HG03025 (cell line): ENCODE results near the gene MTFR2.

Experiments
- ATAC-seq: cut with Tn5 transposase; IDR thresholded peaks from one replicate; pipeline ENCODE4 v1.9.1; 2021; ENCODE audit warnings: mild to moderate bottlenecking, moderate library complexity; ENCODE audit not compliant: unreplicated experiment, low FRiP score

The MTFR2 gene

GRCh38 chr6:136189104-136189503, 61.0 kb downstream of the MTFR2 start:
- ATAC-seq, result no peak

GRCh38 chr6:136188486-136188885, 61.6 kb downstream of the MTFR2 start:
- ATAC-seq, result no peak

- ATAC-seq, result no peak
Observed at GRCh38 chr6:136186363-136186762, 63.7 kb downstream of the MTFR2 start.

GRCh38 chr6:136184738-136185137, 65.4 kb downstream of the MTFR2 start:
- no peak for ATAC-seq

GRCh38 chr6:136181861-136182260, 68.2 kb downstream of the MTFR2 start:
- no peak for ATAC-seq

- no peak for ATAC-seq
Observed at GRCh38 chr6:136181512-136181833, 68.6 kb downstream of the MTFR2 start.
